Fibroblast of mammary gland (primary cell): ENCODE measurements around the gene CLIC1.

Experiments
- DNase-seq: peaks from one replicate; pipeline ENCODE4 v3.0.0-alpha.2; 2010; ENCODE audit warnings: low read depth
- H3K4me3 ChIP-seq: 2 replicates; pipeline ENCODE4 v1.5.1; 2011; ENCODE audit warnings: low read depth, mild to moderate bottlenecking, low read length, moderate library complexity; ENCODE audit not compliant: control insufficient read depth
- TF ChIP-seq, protein P1 (sequence below): conservative IDR thresholded peaks from 2 replicates; pipeline ENCODE4 v1.5.1; 2011; ENCODE audit warnings: low read depth, low read length, inconsistent platforms; ENCODE audit not compliant: control insufficient read depth, insufficient read depth

Gene CLIC1

DNA sequence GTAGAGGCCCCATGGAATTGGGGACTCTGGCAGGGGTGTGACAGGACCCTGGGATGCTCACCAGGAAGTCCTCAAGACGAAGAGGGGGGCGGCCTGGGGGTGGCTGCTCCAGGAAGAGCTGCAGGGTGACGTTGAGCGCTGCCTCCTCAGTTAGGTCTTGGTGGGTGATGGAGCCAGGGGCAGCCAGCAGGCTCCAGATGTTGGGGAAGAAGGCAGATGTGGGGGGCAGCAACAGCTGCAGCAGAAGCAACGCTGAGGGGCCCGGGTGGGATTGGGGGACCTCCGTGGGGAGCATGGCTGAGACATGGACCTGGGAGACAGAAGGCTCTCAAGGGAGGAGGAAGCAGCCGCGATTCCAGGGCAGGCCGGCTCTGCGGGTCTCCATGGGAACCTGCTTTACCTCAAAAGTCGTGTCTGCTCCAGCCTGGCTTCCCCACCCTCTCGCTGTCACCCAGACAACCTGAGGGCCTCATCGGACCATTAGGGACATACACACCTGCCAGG lies 40.2 kb upstream of the CLIC1 start:
- H3K4me3 ChIP-seq = no peak overlapping the region
- DNase-seq = no peak
- TF ChIP-seq, protein P1, sequence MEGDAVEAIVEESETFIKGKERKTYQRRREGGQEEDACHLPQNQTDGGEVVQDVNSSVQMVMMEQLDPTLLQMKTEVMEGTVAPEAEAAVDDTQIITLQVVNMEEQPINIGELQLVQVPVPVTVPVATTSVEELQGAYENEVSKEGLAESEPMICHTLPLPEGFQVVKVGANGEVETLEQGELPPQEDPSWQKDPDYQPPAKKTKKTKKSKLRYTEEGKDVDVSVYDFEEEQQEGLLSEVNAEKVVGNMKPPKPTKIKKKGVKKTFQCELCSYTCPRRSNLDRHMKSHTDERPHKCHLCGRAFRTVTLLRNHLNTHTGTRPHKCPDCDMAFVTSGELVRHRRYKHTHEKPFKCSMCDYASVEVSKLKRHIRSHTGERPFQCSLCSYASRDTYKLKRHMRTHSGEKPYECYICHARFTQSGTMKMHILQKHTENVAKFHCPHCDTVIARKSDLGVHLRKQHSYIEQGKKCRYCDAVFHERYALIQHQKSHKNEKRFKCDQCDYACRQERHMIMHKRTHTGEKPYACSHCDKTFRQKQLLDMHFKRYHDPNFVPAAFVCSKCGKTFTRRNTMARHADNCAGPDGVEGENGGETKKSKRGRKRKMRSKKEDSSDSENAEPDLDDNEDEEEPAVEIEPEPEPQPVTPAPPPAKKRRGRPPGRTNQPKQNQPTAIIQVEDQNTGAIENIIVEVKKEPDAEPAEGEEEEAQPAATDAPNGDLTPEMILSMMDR = no peak

DNA sequence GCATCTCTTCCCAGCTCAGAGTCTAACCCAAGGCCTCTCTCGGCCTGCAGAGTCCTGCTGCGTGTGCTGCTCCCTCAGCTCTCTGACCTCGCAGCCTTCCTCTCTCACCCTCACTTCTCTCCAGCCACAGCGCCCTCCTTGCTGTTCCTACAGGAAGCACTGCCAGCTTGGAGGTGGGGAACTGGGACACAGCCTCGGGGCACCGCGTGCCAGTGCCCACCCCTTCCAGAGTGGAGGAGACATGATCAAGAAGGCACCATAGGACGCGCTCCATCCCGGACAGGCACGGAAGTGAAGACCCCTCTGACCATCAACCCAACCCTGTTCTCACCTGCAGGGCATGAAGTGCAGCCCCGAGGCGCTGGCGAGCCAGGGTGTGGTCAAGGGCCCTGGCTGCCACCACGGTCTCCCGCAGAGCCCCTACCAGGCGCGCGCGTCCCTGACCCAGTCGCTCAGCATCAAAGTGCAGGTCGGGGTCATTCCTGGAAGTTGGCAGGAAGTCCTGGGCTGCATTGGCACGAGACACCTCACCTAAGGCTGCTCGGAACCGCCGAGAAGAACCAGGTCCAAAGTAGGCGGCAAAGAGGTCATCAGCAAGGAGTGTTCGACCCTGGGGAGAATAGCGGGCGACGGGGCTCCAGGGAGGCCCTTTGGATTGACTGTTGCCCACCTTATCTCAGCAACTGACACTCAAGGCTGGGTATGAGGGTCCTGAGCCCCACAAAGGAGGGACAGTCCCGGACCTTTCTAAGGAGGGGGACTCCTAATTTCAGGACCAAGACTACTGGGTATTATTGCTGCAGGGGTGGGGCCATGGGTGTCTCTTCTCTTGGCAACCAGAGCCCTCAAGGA lies 39.5 kb upstream of the CLIC1 start:
- no peak for DNase-seq
- no peak overlapping the region for H3K4me3 ChIP-seq
- TF ChIP-seq, protein P1 = no peak

DNA sequence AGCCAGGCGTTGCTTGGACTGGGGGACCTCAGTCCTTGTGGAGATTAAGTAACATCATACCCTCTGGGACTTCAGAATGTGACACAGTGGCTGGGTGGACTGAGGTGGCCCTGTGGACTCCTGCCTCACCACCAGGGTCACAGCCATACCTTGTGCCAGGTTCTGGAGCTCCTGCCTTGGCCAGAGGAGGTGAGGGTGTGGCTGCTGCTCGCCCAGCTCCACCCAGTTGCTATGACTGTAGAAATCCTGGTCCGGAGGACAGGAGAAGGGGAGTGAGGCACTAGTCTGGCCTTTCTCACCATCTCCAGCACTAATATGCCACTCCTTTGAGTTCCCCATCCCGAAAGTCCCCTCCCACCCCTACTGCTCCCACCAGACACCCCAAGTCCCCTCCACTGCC lies 38.9 kb upstream of the CLIC1 start:
- no peak overlapping the region for H3K4me3 ChIP-seq
- TF ChIP-seq, protein P1 = no peak
- DNase-seq = no peak

DNA sequence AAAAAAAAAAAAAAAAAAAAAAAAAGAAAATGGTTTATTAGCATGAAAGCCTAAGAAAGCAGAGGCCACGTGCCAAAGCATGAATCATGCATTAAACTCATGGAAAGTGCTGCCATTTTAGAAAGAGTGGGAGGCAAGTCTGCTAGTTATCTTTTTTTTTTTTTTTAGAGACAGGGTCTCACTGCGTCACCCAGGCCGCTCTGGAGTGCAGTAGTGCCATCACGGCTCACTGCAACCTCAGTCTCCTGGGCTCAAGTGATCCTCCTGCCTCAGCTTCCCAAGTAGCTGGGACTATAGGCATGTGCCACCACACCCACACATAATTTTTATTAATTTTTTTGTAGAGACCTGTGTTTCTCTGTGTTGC lies 35.6 kb upstream of the CLIC1 start:
- DNase-seq = peak; percentile 63
- TF ChIP-seq, protein P1 = no peak
- no peak overlapping the region for H3K4me3 ChIP-seq

DNA sequence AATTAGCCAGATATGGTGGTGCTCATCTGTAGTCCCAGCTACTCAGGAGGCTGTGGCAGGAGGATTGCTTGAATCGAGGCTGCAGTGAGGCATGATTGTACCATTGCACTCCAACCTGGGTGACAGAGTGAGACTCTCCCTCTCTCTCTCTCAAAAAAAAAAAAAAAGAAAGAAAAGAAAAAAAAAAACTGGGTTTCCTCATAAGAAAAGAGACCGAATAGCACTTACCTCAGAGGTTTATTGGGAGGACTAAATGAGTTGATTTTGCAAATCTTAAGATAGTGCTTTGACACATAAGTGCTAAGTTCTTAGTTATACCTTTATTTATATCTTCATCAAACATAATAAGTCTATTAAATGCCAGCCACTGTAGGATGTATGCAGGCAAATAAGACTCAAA lies 34.5 kb upstream of the CLIC1 start:
- TF ChIP-seq, protein P1 = no peak
- no peak overlapping the region for H3K4me3 ChIP-seq
- no peak for DNase-seq

DNA sequence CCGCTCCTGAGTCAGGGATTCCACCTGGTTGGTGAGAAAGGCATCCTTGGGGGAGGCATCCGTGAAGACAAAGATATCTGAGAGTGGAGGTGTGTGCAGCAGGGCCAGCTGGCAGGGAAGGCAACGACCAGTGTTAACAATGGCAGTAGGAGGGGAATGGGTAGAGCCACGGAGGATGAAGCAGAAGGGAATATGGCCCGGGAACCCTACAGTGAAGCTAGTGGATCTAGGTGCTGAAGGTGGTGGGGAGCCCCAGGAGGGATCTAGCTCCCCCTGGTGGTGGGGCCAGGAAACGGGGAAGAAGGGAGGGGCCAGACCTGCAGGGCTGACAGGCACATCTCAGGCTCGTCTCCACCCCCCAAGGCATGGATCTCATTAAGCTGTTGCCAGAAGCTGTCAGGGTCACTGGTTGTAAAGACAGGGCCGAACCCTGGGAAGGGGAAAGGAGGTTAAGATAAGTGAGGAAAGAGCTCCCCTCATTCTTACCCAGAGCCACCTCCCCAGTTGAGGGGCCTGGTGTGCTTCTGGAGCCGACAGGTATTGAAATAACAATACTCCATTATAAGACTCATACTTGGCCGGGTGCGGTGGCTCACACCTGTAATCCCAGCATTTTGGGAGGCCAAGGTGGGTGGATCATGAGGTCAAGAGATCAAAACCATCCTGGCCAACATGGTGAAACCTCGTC lies 33.5 kb upstream of the CLIC1 start:
- peak; percentile 52 for DNase-seq
- TF ChIP-seq, protein P1 = peak; percentile 82
- H3K4me3 ChIP-seq = no peak overlapping the region
